Measurements from ENCODE around the gene GATAD2B. TPM values are rescaled to one million over a fixed set of nuclear protein-coding genes. Genes with fewer than 3 reads are reported as not detected.

Gene GATAD2B
- total RNA-seq, 1 experiment from 2014 or later = 46.9 TPM

DNA sequence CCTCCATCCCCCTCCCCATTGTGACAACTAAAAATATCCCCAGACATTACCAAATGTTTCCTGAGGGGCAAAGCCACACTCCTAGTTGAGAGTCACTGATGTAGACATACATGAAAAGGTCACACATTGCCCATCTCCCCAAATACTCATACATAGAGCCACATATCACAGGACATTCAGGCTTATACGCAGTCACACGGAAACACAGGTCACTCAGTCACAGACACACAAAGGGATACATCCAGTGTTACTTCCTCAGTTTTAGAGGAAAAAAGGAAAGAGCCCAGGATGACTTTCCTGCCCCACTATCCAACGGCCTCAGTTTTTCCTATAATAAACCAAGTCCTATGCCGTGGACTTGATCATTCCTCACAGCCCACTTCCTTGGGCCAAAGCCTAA, 38.6 kb upstream of the GATAD2B start (continued):
- TF ChIP-seq, protein P1, sequence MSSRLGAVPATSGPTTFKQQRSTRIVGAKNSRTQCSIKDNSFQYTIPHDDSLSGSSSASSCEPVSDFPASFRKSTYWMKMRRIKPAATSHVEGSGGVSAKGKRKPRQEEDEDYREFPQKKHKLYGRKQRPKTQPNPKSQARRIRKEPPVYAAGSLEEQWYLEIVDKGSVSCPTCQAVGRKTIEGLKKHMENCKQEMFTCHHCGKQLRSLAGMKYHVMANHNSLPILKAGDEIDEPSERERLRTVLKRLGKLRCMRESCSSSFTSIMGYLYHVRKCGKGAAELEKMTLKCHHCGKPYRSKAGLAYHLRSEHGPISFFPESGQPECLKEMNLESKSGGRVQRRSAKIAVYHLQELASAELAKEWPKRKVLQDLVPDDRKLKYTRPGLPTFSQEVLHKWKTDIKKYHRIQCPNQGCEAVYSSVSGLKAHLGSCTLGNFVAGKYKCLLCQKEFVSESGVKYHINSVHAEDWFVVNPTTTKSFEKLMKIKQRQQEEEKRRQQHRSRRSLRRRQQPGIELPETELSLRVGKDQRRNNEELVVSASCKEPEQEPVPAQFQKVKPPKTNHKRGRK (CRISPR knock-in tag; IDR thresholded peaks at IDR 0.05; ENCODE audit: borderline replicate concordance) = no peak
- TF ChIP-seq TP53 (CRISPR knock-in tag; IDR thresholded peaks at IDR 0.05) (no peak), SP1 (CRISPR knock-in tag; conservative IDR thresholded peaks at IDR 0.05) (no peak)

DNA sequence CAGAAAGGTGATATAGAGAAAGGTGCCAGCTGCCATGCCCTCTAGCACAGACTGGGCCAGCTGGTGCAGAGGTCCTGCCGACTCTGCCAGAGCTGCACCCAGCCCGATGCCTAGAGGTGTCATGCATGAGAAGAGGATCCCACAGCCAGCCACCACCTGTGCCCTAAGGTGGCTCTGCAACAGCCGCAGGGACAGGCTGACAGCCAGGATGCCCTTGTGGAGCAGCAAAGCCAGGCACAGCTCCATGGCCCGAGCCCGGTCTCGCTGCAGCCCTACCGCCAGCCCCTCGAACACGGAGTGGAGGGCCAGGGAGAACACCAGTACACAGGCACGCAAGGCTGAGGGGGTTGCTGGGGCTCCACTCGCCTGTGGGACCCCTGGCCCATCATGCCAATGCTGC, 37.4 kb upstream of the GATAD2B start:
- no peaks in the 10 kb centered on the region for H3K9me3 Mint-ChIP-seq
- POLR2A ChIA-PET = interaction anchor here (1.0 kb wide), 1 partner anchor 17 kb away, joined by 4 read pairs; the partner anchor contains the start of gene JTB
- TF ChIP-seq ZNF219 (CRISPR knock-in tag; IDR thresholded peaks at IDR 0.05; ENCODE audit: borderline replicate concordance) (no peak), FOXP1 (CRISPR knock-in tag; IDR thresholded peaks at IDR 0.05; ENCODE audit: borderline replicate concordance) (no peak), NR3C1 (CRISPR knock-in tag; conservative IDR thresholded peaks at IDR 0.05; ENCODE audit: low read depth) (no peak), ATF2 (CRISPR knock-in tag; IDR thresholded peaks at IDR 0.05; ENCODE audit: borderline replicate concordance, low read depth) (no peak), SMAD4 (CRISPR knock-in tag; IDR thresholded peaks at IDR 0.05) (no peak), PRRX2 (CRISPR knock-in tag; IDR thresholded peaks at IDR 0.05) (no peak), PRDM15 (CRISPR knock-in tag; IDR thresholded peaks at IDR 0.05) (no peak), HMGA2 (CRISPR knock-in tag; IDR thresholded peaks at IDR 0.05) (no peak)
- TF ChIP-seq, protein P2, sequence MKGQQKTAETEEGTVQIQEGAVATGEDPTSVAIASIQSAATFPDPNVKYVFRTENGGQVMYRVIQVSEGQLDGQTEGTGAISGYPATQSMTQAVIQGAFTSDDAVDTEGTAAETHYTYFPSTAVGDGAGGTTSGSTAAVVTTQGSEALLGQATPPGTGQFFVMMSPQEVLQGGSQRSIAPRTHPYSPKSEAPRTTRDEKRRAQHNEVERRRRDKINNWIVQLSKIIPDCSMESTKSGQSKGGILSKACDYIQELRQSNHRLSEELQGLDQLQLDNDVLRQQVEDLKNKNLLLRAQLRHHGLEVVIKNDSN (CRISPR knock-in tag; IDR thresholded peaks at IDR 0.05) = no peak
- DNase-seq (ENCODE audit: low spot score) (no peak), ATAC-seq (no peak)
- CTCF ChIA-PET = no interaction called here
- peak overlapping the region; percentile 91 for H3K27ac Mint-ChIP-seq
- H3K27me3 Mint-ChIP-seq (ENCODE audit: low read depth) = no peaks in the 10 kb centered on the region
- peaks cover 53% of the 10 kb centered on the region for H3K4me1 Mint-ChIP-seq
- peak overlapping the region; percentile 92; the same call in 1 of the 2 replicates for H3K4me3 Mint-ChIP-seq
- peaks cover 27% of the 10 kb centered on the region for H3K36me3 Mint-ChIP-seq

- ChIA-PET POLR2A (interaction anchor here (1.0 kb wide), 1 partner anchor 18 kb away, joined by 4 read pairs; the partner anchor contains the start of gene JTB), CTCF (interaction anchor here (2.5 to 3.1 kb wide), 2 partner anchors 8 to 13 kb away, joined by 11 to 12 read pairs; partner anchors contain the start of genes CREB3L4 and DENND4B)
- peak overlapping the region; percentile 94 for H3K4me3 Mint-ChIP-seq
- ATAC-seq = no peak
- H3K27me3 Mint-ChIP-seq (ENCODE audit: low read depth) = no peaks in the 10 kb centered on the region
- H3K36me3 Mint-ChIP-seq = peaks cover 28% of the 10 kb centered on the region
- H3K4me1 Mint-ChIP-seq = peaks cover 50% of the 10 kb centered on the region
- no peaks in the 10 kb centered on the region for H3K9me3 Mint-ChIP-seq
- H3K27ac Mint-ChIP-seq = peak overlapping the region; percentile 88
- TF ChIP-seq ATF6 (CRISPR knock-in tag; IDR thresholded peaks at IDR 0.05) (no peak), FOXJ3 (CRISPR knock-in tag; IDR thresholded peaks at IDR 0.05; ENCODE audit: borderline replicate concordance) (no peak), CBFB (CRISPR knock-in tag; IDR thresholded peaks at IDR 0.05; ENCODE audit: low read depth) (no peak), ZSCAN18 (CRISPR knock-in tag; IDR thresholded peaks at IDR 0.05) (no peak)
- TF ChIP-seq, protein P3, sequence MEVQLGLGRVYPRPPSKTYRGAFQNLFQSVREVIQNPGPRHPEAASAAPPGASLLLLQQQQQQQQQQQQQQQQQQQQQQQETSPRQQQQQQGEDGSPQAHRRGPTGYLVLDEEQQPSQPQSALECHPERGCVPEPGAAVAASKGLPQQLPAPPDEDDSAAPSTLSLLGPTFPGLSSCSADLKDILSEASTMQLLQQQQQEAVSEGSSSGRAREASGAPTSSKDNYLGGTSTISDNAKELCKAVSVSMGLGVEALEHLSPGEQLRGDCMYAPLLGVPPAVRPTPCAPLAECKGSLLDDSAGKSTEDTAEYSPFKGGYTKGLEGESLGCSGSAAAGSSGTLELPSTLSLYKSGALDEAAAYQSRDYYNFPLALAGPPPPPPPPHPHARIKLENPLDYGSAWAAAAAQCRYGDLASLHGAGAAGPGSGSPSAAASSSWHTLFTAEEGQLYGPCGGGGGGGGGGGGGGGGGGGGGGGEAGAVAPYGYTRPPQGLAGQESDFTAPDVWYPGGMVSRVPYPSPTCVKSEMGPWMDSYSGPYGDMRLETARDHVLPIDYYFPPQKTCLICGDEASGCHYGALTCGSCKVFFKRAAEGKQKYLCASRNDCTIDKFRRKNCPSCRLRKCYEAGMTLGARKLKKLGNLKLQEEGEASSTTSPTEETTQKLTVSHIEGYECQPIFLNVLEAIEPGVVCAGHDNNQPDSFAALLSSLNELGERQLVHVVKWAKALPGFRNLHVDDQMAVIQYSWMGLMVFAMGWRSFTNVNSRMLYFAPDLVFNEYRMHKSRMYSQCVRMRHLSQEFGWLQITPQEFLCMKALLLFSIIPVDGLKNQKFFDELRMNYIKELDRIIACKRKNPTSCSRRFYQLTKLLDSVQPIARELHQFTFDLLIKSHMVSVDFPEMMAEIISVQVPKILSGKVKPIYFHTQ (CRISPR knock-in tag; IDR thresholded peaks at IDR 0.05) = no peak
- TF ChIP-seq, protein P4, sequence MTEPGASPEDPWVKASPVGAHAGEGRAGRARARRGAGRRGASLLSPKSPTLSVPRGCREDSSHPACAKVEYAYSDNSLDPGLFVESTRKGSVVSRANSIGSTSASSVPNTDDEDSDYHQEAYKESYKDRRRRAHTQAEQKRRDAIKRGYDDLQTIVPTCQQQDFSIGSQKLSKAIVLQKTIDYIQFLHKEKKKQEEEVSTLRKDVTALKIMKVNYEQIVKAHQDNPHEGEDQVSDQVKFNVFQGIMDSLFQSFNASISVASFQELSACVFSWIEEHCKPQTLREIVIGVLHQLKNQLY (CRISPR knock-in tag; IDR thresholded peaks at IDR 0.05) = no peak
- DNase-seq (ENCODE audit: low spot score) = no peak
Observed at GRCh38 chr1:153959454-153959853, 36.7 kb upstream of the GATAD2B start.

Data from WTC11 (cell line).